ENCODE measurements around the gene OR11L1.

- TF ChIP-seq EZH2 (IDR thresholded peaks at IDR 0.05; ENCODE audit: insufficient read depth, low read length) (no peak), CTCF (IDR thresholded peaks at IDR 0.05; ENCODE audit: insufficient read depth, low read depth, low read length) (no peak)
These were observed 3.5 kb upstream of the OR11L1 start for GRCh38 chr1:247845011-247845692.
